KBM-7 (cell line): ENCODE data around the gene EPHA10.
"Not testable (repeated sequence)": the region's sequence is repeated elsewhere in the genome, so short reads cannot be mapped to it uniquely, and the experiment has no call there.

Source experiments
- DNase-seq: peaks from one replicate; pipeline ENCODE4 v3.0.0-alpha.2; 2015
- in situ Hi-C: fragments of 300-500 bp; cut with MboI; formaldehyde crosslinking; loops from 2 replicates; pipeline ENCODE4 v1.14.3; 2020; ENCODE audit warnings: low sequenced_read_pairs, low pct_unique_long_range_greater_than_20kb, mixed read lengths

EPHA10 gene

DNA sequence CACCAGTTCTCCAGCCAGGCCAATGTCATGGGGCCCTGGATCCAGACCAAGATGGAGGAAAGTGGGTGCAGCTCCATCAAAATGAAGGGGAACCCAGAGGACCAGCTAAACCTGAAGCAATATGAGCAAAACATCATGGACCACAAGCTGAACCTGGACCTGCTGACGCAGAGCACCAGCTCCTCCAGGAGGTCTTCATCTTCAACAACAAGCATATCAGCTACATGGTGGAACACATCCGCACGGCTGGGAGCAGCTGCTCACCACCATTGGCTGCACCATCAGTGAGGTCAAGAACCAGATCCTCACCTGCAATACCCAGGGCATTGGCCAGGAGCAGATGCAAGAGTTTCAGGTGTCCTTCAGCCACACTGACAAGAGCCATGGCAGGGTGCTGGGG is 13.7 kb upstream of the EPHA10 start:
- in situ Hi-C loops, result no loop called here
- no peak for DNase-seq

DNA sequence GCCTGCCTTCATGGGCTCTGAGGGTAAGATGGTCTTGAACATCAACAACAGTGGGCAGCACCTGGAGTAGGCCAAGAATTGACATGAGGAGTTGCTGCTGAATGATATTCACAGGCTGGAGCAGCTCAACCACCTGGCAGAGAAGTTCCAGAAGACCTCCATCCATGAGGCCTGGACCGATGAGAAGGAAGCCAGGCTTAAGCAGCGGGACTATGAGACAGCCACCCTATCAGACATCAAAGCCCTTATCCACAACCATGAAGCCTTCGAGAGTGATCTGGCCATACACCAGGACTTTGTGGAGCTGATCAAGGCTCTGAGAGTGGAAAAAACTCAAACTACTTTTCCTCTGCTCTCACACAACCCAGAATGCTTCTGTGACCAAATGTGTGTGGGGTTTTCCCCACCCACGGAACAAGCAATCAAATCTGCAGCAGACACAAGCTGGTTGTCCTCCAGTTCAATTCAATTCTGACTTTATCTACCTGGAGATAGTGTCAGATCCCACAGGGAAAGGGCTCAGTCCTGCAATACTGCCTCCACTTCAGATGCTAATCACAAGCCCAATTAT is 12.1 kb upstream of the EPHA10 start:
- in situ Hi-C loops, result no loop called here
- no peak for DNase-seq

DNA sequence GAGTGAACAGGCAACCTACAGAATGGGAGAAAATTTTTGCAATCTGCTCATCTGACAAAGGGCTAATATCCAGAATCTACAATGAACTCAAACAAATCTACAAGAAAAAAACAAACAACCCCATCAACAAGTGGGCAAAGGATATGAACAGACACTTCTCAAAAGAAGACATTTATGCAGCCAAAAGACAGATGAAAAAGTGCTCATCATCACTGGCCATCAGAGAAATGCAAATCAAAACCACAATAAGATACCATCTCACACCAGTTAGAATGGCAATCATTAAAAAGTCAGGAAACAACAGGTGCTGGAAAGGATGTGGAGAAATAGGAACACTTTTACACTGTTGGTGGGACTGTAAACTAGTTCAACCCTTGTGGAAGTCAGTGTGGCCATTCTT is 6.5 kb upstream of the EPHA10 start:
- DNase-seq, in situ Hi-C loops: not testable (repeated sequence)

DNA sequence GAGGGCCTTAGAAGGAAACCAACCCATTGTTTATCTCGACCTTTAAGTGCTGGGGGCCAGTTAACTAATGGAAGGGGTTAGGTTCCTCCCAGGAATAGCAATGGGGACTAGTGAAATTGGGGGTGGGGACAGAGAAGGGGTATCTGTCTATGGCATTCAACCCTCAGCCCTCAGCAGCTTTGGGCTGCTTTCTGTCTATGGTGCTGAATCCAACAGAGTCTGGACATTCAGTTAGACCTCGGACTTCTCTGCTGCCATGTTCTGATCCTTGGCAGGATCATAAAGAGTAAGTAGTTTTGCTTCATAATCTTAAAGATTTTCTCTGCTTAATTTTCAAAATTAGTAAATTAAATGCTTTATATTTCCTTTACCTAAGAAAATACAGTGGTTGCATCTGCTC is 2.6 kb upstream of the EPHA10 start:
- in situ Hi-C loops, result no loop called here
- no peak for DNase-seq

DNA sequence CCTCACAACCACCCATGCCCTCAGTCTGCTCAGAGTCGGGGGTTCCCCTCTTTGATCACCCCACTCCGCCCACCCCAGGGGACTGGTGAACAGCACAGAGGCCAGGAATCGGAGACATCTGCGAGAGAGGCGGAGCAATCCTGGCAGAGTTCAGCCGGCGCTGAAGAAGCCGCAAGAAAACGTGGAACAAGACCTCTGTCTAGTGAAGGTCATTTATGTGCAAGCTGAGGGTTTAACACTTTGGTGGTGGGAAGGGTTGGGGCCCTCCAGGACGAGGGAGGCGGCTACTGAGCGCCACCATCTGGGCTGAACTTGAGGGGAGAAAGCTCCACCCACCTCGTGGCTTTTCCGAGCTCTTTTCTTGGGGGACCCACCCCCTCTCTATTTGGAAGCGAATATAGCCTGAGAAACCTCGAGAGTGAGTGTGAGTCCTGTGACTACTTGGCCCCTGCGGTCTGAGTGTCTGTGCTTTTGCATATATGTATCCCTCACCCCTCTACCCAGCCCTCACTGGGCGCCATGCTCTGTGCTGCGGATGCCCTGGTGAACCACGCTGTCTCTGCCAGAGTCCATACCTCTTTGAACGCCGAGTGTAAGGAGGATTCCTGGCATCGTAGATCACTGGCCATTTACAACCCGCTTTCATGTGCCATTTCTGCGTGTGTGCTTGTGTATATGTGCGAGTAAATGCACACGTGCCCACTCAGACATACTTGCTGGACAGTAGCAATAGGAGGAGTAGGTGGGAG is 1.2 kb upstream of the EPHA10 start:
- no peak for DNase-seq
- in situ Hi-C loops, result no loop called here

DNA sequence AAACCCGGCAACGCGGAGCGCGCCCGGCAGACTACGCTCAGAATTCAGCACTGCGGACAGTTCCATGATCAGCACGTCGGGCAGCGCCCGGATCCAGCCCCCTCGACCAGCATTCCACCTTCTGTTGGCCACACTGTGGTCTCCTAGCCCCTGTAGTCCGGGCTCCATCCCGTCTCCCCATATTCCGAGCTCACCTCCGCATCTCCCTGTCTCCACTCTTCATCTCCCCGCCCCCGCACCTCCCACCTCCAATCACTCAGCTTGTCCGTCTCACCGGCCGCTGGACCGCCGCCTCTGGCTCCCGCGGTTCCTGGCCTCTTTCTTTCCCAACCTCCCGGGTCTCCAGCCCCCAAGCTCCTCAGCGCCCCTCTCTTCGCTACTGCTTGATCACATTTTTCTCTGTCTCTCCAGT is 500 bp downstream of the EPHA10 start:
- DNase-seq, result peak; percentile 53
- in situ Hi-C loops, result no loop called here

DNA sequence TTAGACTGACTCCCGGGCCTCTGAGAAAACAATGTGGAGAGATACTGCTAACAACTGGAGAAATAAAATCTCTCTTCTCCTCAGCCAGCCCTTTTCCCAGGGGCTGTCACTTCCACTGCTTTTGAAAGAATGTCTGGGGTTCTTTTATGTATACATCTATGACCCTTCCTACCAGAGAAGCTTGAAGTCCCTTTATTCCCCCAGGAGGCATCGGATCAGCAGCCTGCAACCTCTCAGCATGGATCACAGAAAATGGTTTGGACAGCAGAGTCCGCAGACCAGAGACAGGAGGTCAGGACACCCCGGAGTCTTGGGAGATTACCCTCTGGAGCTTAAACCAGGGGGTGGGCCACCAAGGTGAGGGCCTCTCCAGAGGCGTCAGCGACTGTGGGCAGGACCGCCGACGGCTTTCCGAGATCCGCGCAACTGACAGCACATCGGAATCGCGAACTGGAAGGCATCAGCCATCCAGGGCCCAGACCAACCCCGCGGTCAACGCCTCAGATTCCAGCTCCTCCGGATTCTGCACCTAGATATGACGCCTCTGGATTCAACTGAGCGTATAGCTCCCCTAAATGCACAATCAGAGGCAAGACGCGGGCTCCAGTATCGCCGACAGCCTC is 1.0 kb downstream of the EPHA10 start:
- DNase-seq, result no peak
- in situ Hi-C loops, result no loop called here

DNA sequence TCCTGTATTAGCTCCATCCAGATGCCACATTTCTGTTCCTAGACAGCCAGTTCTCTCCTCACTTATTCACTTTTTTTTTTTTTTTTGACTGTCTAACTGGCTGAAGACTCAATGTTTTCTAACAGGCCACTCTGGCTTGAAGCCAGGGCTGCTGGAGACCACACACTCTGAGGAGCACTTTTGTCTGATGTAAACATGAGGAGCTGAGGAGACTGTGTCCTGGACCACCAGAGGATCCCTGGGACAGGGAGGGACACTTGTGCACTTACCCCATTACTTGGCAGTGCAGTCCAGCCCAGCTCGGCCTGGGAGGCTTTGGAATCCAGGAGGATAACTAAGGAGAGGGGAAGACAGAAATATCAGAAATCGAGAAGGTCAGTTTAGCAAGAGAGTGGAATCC is 2.4 kb downstream of the EPHA10 start:
- in situ Hi-C loops, result no loop called here
- no peak for DNase-seq

DNA sequence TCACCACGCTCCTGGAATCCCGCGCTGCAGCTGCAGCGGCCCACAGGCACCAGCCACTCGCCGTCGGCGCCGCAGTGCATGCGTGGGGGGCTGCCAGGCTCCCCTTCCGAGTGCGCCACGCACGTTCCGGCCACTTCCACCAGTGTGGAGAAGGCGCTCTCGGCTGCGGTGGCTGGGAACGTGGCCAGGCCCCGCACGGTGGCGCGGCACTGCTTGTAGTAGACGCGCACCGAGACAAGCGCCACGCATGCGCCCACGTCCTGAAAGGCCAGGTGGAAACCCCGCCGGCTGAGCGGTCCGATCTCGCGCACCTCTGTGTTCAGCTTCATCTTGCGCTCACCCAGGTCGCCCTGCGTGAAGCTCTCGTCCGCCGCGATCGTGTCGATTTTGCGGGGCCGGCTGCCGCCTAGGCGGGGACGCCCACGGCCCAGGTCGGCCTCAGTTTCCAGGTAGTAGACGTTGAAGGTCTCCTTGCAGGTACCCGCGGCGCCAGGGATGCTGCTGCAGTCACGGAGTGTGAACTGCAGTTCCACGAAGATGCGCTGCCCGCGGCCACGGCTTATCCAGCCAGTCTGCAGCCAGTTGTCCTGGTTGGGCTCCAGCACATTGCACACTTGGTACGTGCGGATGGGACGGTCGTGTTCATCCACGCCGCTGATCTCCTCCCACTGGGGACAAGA is 3.4 kb downstream of the EPHA10 start:
- in situ Hi-C loops, result no loop called here
- DNase-seq, result no peak

DNA sequence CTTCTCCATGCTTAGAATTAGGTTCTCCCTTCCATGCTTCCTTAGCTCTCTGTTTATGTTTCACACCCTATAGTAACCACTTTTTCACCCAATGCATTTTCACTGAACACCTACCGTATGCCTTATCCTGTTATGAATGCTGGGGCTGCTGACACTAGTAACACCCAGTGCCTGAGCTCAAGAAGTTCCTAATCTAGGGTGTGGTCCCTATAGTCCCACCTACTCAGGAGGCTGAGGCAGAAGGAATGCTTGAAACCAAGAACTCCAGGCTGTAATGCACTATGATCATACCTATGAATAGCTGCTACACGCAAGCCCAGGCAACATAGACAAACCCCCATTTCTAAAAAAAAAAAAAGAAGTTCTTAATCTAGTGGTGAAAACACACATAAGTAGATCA is 5.5 kb downstream of the EPHA10 start:
- in situ Hi-C loops, result no loop called here
- DNase-seq, result no peak

DNA sequence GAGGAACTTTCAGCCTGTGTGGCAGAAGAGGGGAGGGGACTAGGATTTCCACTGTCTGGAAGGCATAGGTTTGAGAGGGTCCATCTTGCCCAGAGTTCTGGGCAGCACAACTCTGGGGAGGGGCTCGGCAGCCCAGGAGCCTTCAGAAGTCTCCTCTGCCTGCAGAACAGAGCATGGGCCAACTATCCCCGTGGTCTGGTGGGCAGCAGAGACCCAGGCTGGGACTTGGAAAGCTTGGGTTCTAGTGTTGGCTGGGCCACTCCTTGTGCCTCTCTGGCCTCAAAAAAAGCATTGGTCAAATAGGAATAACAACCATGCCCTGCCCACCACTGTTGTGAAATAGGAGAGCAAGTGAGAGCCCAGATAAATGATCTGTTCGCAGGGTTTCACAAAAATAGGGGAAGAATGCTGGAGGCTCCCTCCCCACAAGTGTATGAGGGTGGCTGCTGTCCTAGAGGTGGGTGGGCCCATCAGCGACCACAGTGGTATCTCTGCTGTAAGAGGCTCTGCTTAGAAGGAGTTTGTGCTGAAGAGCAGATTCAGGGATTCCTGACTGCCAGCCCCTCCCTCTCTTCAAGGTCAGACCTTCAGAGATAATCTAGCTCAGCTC is 8.9 kb downstream of the EPHA10 start:
- no peak for DNase-seq

DNA sequence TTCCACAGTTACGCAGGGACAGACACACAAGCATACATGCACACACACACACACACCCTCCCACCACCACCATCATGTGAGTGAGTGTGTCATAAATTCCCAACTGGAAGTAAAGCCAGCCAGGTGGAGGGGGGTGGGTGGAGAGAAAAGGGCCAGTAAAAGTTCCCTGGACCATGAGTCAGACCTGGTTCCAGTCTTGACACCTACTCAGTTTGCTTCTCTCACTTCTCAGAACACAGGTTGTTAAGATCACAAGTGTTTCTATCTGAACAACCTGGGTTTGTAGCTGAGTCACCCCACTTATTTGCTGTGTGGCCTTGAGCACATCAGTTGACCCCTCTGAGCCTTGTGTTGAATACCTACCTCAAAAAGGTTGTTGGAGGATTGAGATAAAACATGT is 9.6 kb downstream of the EPHA10 start:
- DNase-seq, result no peak
- in situ Hi-C loops, result no loop called here

More for the DNA sequence above, 8.9 kb downstream of the EPHA10 start:
- in situ Hi-C loops, result no loop called here

DNA sequence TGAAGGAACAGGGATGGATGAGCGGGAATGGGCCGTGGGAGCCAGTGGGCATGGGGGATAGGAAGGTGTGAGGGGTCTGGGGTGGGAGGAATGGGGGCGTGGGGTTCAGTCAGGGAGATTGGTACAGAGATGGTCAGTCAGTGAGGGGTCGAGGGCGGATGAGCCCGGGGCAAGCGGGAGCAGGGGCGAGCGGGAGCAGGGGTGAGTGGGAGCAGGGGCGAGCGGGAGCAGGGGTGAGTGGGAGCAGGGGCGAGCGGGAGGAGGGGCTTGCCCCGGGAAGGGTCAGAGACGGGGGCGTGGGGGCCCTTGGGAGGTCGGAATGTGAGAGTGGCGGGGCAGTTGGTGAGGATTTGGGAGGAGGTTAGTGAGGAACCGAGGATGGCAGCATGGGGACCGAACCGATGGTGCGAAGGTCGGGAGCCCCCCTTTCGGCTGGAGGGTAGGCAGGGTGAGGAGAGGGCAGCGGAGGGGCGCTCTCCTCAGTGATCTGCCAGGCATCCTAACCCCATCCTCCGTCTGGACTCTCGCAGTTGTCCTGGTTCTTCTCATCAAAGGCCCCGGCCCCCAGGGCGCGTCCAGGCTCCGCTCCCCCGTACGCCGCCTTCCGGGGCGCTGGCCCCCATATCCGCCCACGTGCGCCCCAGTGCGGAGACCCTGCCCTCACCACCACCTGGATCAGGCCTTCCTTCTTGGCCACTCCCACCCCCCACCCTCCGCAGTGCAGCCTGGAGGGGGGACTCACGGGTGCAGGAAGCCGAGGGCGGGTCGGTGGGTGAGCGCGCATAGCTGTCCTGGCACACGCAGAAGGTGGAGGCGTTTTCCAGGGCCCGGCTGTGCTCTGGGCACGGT is 11.2 kb downstream of the EPHA10 start:
- no peak for DNase-seq
- in situ Hi-C loops, result no loop called here

DNA sequence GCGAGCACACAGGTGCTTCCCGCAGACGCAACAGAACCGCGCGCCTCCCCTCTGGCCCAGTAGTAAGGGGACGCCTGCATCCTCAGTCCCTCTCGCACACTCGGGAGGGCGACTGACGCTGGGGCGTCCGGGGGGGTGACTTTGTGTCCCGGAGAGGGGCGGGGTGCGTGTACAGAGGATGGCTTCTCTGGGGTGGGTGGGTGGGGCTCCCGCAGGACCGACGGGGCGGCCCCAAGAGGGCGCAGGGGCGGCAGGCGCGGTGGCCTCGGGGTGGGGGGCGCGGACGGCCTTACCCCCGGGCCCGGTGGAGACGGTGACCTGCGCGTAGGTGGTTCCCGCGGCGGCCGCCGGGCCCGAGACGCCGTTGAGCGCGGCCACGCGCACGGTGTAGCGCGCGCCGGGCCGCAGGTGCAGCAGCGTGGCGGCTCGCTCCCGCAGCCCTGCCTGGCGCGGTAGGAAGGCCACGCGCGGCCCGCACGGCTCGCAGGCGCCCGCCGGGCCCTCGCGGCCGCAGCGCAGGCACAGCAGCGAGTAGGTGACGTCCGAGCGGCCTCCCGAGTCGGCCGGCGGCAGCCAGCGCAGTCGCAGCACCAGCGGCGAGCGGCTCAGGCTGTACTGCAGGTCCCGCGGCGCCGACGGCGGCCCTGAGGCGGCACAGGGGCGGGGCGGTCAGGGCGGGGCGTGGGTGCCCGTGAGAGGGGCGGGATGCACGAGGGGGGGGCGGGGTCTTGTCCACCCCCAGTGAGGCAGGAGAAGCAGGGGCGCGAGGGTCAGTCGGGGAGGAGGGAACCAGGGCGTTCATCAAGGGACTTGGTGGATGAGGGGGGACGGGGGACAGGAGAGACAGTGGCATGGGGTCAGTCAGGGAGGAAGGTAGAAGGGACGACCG is 12.1 kb downstream of the EPHA10 start:
- in situ Hi-C loops, result no loop called here
- DNase-seq, result no peak

DNA sequence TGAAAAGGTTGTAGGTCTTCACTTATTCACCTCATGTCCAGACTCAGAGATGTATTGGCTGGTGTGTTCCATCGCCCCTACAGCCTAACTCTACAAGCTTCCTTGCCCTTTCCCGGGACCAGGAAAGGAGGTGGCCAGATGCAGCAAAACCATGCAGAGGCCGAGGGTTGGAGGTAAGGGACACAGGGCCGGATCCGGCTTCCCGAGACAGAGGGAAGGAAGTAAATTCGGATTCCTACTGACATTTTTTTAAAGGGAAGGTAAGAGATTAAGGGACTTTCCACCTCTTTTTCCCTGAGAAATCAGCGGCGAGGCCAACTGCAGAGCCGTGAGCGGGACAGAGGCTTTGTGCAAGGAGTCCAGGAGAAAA is 12.7 kb downstream of the EPHA10 start:
- no peak for DNase-seq
- in situ Hi-C loops, result no loop called here

DNA sequence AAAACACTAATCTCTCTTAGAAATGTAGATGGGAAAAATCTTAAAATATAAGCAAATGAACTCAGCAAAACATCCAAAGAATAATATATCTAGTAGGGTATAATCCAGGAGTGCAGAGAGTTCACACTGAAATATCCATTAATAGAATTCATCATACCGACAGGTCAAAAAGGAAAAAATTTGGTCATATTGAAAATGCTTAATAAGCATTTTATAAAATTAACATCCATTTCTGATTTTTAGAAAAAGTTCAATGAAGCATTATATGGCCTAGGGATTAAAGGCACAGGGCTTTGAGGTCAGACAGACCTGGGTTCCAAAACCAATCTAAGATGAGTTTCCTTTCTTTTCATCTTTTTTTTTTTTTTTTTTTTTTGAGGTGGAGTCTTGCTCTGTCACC is 16.4 kb downstream of the EPHA10 start:
- DNase-seq, result no peak
- in situ Hi-C loops, result no loop called here

DNA sequence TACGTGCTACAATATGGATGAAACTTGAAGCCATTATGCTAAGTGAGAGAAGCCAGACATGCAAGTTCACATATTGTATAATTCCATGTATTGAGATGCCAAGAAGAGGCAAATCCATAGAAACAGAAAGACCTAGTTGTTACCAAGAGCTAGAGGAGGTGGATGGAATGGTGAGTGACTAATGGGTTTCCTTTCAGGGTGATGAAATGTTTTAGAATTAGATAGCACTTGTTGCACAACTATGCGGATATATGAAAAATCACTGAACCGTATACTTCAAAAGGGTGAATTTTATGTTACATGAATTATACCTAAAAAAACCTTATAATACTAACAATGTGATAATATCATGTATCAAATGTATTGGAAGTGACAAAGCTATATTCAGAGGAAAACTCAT is 18.1 kb downstream of the EPHA10 start:
- in situ Hi-C loops, result no loop called here
- DNase-seq, result no peak

DNA sequence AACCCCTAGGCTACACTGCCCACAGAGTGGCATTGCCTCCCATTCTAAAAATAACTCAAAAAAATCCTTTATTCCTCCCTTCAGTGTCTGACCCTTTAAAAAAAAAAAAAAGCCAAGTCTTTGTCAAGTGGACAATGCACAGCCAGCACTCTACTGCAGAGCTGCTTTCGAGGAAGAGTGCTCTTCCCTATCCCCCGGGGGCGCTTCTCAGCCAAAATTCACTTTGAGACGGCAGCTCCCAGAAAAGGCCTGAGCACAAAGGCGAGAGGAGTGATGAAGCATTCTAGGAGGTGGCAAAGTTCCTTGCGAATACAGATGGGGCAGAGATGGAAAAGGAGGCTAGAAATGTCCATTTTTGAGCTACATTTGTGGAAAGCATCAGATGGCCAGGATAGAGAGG is 23.3 kb downstream of the EPHA10 start:
- in situ Hi-C loops, result no loop called here
- DNase-seq, result no peak
